ENCODE measurements around the gene ELL. TPM values are rescaled to one million over a fixed set of nuclear protein-coding genes. Genes with fewer than 3 reads are reported as not detected.

ELL gene
- total RNA-seq, 1 donor, result 18.5 TPM

- DNase-seq (ENCODE audit: insufficient read length, low spot score, missing footprints), result peak; percentile 59
- no peaks in the 10 kb centered on the region for H3K9me3 ChIP-seq (ENCODE audit: low read depth, low read length)
- peak overlapping the region; percentile 92 for H3K27ac ChIP-seq (ENCODE audit: low read depth, low read length)
- H4K20me1 ChIP-seq (ENCODE audit: insufficient read depth, low read length), result peaks cover 85% of the 10 kb centered on the region
- H3K4me1 ChIP-seq (ENCODE audit: insufficient read depth, low read length), result peaks cover 21% of the 10 kb centered on the region
- H3K27me3 ChIP-seq (ENCODE audit: insufficient read depth, low read length), result no peaks in the 10 kb centered on the region
- H3K4me2 ChIP-seq (ENCODE audit: insufficient read depth, low read length), result peak overlapping the region; percentile 62
- no peak overlapping the region for H2AFZ ChIP-seq (ENCODE audit: low read length)
- no peak overlapping the region for H3K4me3 ChIP-seq (ENCODE audit: insufficient read depth, low read length)
- H3K36me3 ChIP-seq (ENCODE audit: insufficient read depth, low read length), result no peaks in the 10 kb centered on the region
- peaks cover 97% of the 10 kb centered on the region for H3K79me2 ChIP-seq (ENCODE audit: insufficient read depth, low read length)
- no peak for TF ChIP-seq CTCF (IDR thresholded peaks at IDR 0.05; ENCODE audit: extremely low read depth, low read depth, low read length)
These were observed 35.1 kb downstream of the ELL start for GRCh38 chr19:18486746-18487145.

GRCh38 chr19:18484992-18485391, 36.9 kb downstream of the ELL start:
- H3K27ac ChIP-seq (ENCODE audit: low read depth, low read length), result no peak overlapping the region
- peaks cover 81% of the 10 kb centered on the region for H4K20me1 ChIP-seq (ENCODE audit: insufficient read depth, low read length)
- H2AFZ ChIP-seq (ENCODE audit: low read length), result no peak overlapping the region
- no peak overlapping the region for H3K4me2 ChIP-seq (ENCODE audit: insufficient read depth, low read length)
- no peak overlapping the region for H3K4me3 ChIP-seq (ENCODE audit: insufficient read depth, low read length)
- H3K27me3 ChIP-seq (ENCODE audit: insufficient read depth, low read length), result no peaks in the 10 kb centered on the region
- peaks cover 99% of the 10 kb centered on the region for H3K79me2 ChIP-seq (ENCODE audit: insufficient read depth, low read length)
- H3K4me1 ChIP-seq (ENCODE audit: insufficient read depth, low read length), result peaks cover 39% of the 10 kb centered on the region
- no peaks in the 10 kb centered on the region for H3K9me3 ChIP-seq (ENCODE audit: low read depth, low read length)
- TF ChIP-seq CTCF (IDR thresholded peaks at IDR 0.05; ENCODE audit: extremely low read depth, low read depth, low read length), result no peak
- DNase-seq (ENCODE audit: insufficient read length, low spot score, missing footprints), result peak; percentile 66
- H3K36me3 ChIP-seq (ENCODE audit: insufficient read depth, low read length), result no peaks in the 10 kb centered on the region

GRCh38 chr19:18483119-18483890, 38.6 kb downstream of the ELL start:
- Histone ChIP-seq H3K4me1 (ENCODE audit: insufficient read depth, low read length) (peaks cover 55% of the 10 kb centered on the region), H3K4me2 (ENCODE audit: insufficient read depth, low read length) (no peak overlapping the region), H2AFZ (ENCODE audit: low read length) (no peak overlapping the region), H3K27me3 (ENCODE audit: insufficient read depth, low read length) (no peaks in the 10 kb centered on the region), H3K36me3 (ENCODE audit: insufficient read depth, low read length) (no peaks in the 10 kb centered on the region), H3K27ac (ENCODE audit: low read depth, low read length) (peak overlapping the region; percentile 17), H3K4me3 (ENCODE audit: insufficient read depth, low read length) (no peak overlapping the region), H4K20me1 (ENCODE audit: insufficient read depth, low read length) (peaks cover 73% of the 10 kb centered on the region), H3K9me3 (ENCODE audit: low read depth, low read length) (no peaks in the 10 kb centered on the region), H3K79me2 (ENCODE audit: insufficient read depth, low read length) (peaks cover 97% of the 10 kb centered on the region)
- no peak for TF ChIP-seq CTCF (IDR thresholded peaks at IDR 0.05; ENCODE audit: extremely low read depth, low read depth, low read length)
- DNase-seq (ENCODE audit: insufficient read length, low spot score, missing footprints), result peak; percentile 61

GRCh38 chr19:18481505-18482222, 40.2 kb downstream of the ELL start:
- Histone ChIP-seq H2AFZ (ENCODE audit: low read length) (no peak overlapping the region), H3K27ac (ENCODE audit: low read depth, low read length) (peak overlapping the region; percentile 89), H3K4me2 (ENCODE audit: insufficient read depth, low read length) (no peak overlapping the region), H3K79me2 (ENCODE audit: insufficient read depth, low read length) (peaks cover 98% of the 10 kb centered on the region), H3K4me3 (ENCODE audit: insufficient read depth, low read length) (no peak overlapping the region), H3K27me3 (ENCODE audit: insufficient read depth, low read length) (no peaks in the 10 kb centered on the region), H4K20me1 (ENCODE audit: insufficient read depth, low read length) (peaks cover 68% of the 10 kb centered on the region), H3K9me3 (ENCODE audit: low read depth, low read length) (no peaks in the 10 kb centered on the region), H3K36me3 (ENCODE audit: insufficient read depth, low read length) (no peaks in the 10 kb centered on the region), H3K4me1 (ENCODE audit: insufficient read depth, low read length) (peaks cover 48% of the 10 kb centered on the region)
- TF ChIP-seq CTCF (IDR thresholded peaks at IDR 0.05; ENCODE audit: extremely low read depth, low read depth, low read length), result no peak
- DNase-seq (ENCODE audit: insufficient read length, low spot score, missing footprints), result peak; percentile 18

All from osteoblast (primary cell).